ENCODE measurements around the gene PIGP. TPM values are rescaled to one million over a fixed set of nuclear protein-coding genes. Genes with fewer than 3 reads are reported as not detected.
"Not testable (repeated sequence)": the region's sequence is repeated elsewhere in the genome, so short reads cannot be mapped to it uniquely, and the experiment has no call there.

Gene PIGP
- total RNA-seq, 1 donor from 2014 or later: 21.2 TPM

- Histone ChIP-seq H2AFZ (ENCODE audit: low read depth, low read length) (no peak overlapping the region), H3K9ac (ENCODE audit: low read length) (no peak overlapping the region), H3K27me3 (ENCODE audit: insufficient read depth, low read length) (no peaks in the 10 kb centered on the region), H4K20me1 (ENCODE audit: insufficient read depth, low read length) (peaks cover 51% of the 10 kb centered on the region), H3K36me3 (ENCODE audit: insufficient read depth, low read length) (peaks cover 26% of the 10 kb centered on the region), H3K4me2 (ENCODE audit: low read length) (no peak overlapping the region), H3K79me2 (ENCODE audit: insufficient read depth, low read length) (peaks cover 15% of the 10 kb centered on the region), H3K27ac (ENCODE audit: low read depth, low read length) (no peak overlapping the region), H3K9me3 (ENCODE audit: insufficient read depth, low read depth, low read length) (no peaks in the 10 kb centered on the region), H3K4me3 (ENCODE audit: insufficient read depth, low read depth, low read length) (no peak overlapping the region), H3K4me1 (ENCODE audit: insufficient read depth, low read length) (no peaks in the 10 kb centered on the region)
- Mint-ChIP-seq H3K27ac (ENCODE audit: unreplicated experiment) (no peak overlapping the region), H3K4me3 (ENCODE audit: unreplicated experiment) (no peak overlapping the region), H3K36me3 (ENCODE audit: low read depth, unreplicated experiment) (peaks cover 7% of the 10 kb centered on the region), H3K9me3 (ENCODE audit: unreplicated experiment) (peaks cover under 1% of the 10 kb centered on the region), H3K4me1 (ENCODE audit: low read depth, unreplicated experiment) (peaks cover 24% of the 10 kb centered on the region), H3K27me3 (ENCODE audit: low read depth, unreplicated experiment) (no peaks in the 10 kb centered on the region)
- FAIRE-seq (no peak), DNase-seq (ENCODE audit: low read depth) (no peak)
- no peak for TF ChIP-seq CTCF (IDR thresholded peaks at IDR 0.05; ENCODE audit: insufficient read depth, low read depth, low read length)
- TF ChIP-seq EZH2 (IDR thresholded peaks at IDR 0.05; ENCODE audit: insufficient read depth, low read length): no peak
These were observed 45.4 kb upstream of the PIGP start for GRCh38 chr21:37118187-37118826.

- peaks cover 14% of the 10 kb centered on the region for H3K36me3 Mint-ChIP-seq (ENCODE audit: low read depth, unreplicated experiment)
- no peak overlapping the region for H3K4me3 ChIP-seq (ENCODE audit: insufficient read depth, low read depth, low read length)
- peaks cover 46% of the 10 kb centered on the region for H4K20me1 ChIP-seq (ENCODE audit: insufficient read depth, low read length)
- peaks cover 15% of the 10 kb centered on the region for H3K79me2 ChIP-seq (ENCODE audit: insufficient read depth, low read length)
- H3K9me3 Mint-ChIP-seq (ENCODE audit: unreplicated experiment): peaks cover 4% of the 10 kb centered on the region
- TF ChIP-seq EZH2 (IDR thresholded peaks at IDR 0.05; ENCODE audit: insufficient read depth, low read length) (no peak), CTCF (IDR thresholded peaks at IDR 0.05; ENCODE audit: insufficient read depth, low read depth, low read length) (no peak)
- H3K27me3 ChIP-seq (ENCODE audit: insufficient read depth, low read length): no peaks in the 10 kb centered on the region
- no peak overlapping the region for H3K9ac ChIP-seq (ENCODE audit: low read length)
- no peak for FAIRE-seq
- no peak overlapping the region for H2AFZ ChIP-seq (ENCODE audit: low read depth, low read length)
- H3K36me3 ChIP-seq (ENCODE audit: insufficient read depth, low read length): peaks cover 19% of the 10 kb centered on the region
- H3K27ac Mint-ChIP-seq (ENCODE audit: unreplicated experiment): no peak overlapping the region
- H3K4me1 Mint-ChIP-seq (ENCODE audit: low read depth, unreplicated experiment): peaks cover 24% of the 10 kb centered on the region
- no peaks in the 10 kb centered on the region for H3K4me1 ChIP-seq (ENCODE audit: insufficient read depth, low read length)
- no peaks in the 10 kb centered on the region for H3K27me3 Mint-ChIP-seq (ENCODE audit: low read depth, unreplicated experiment)
- no peak overlapping the region for H3K4me2 ChIP-seq (ENCODE audit: low read length)
- no peak for DNase-seq (ENCODE audit: low read depth)
- H3K9me3 ChIP-seq (ENCODE audit: insufficient read depth, low read depth, low read length): no peaks in the 10 kb centered on the region
- no peak overlapping the region for H3K27ac ChIP-seq (ENCODE audit: low read depth, low read length)
- H3K4me3 Mint-ChIP-seq (ENCODE audit: unreplicated experiment): no peak overlapping the region
These were observed 44.3 kb upstream of the PIGP start for GRCh38 chr21:37117204-37117603.

- not testable (repeated sequence) for H3K9me3 Mint-ChIP-seq (ENCODE audit: unreplicated experiment); H3K4me3 ChIP-seq (ENCODE audit: insufficient read depth, low read depth, low read length); H3K27ac Mint-ChIP-seq (ENCODE audit: unreplicated experiment); H3K4me3 Mint-ChIP-seq (ENCODE audit: unreplicated experiment); H3K9ac ChIP-seq (ENCODE audit: low read length); H3K27me3 ChIP-seq (ENCODE audit: insufficient read depth, low read length); DNase-seq (ENCODE audit: low read depth); FAIRE-seq; H3K4me1 ChIP-seq (ENCODE audit: insufficient read depth, low read length); H3K4me2 ChIP-seq (ENCODE audit: low read length); H3K27me3 Mint-ChIP-seq (ENCODE audit: low read depth, unreplicated experiment); H3K27ac ChIP-seq (ENCODE audit: low read depth, low read length); H2AFZ ChIP-seq (ENCODE audit: low read depth, low read length); H3K9me3 ChIP-seq (ENCODE audit: insufficient read depth, low read depth, low read length)
- peaks cover 20% of the 10 kb centered on the region for H3K36me3 Mint-ChIP-seq (ENCODE audit: low read depth, unreplicated experiment)
- Histone ChIP-seq H3K36me3 (ENCODE audit: insufficient read depth, low read length) (peaks cover 19% of the 10 kb centered on the region), H4K20me1 (ENCODE audit: insufficient read depth, low read length) (peaks cover 46% of the 10 kb centered on the region), H3K79me2 (ENCODE audit: insufficient read depth, low read length) (peaks cover 15% of the 10 kb centered on the region)
- peaks cover 24% of the 10 kb centered on the region for H3K4me1 Mint-ChIP-seq (ENCODE audit: low read depth, unreplicated experiment)
These were observed 43.6 kb upstream of the PIGP start for GRCh38 chr21:37116459-37116858.

- H3K4me1 ChIP-seq (ENCODE audit: insufficient read depth, low read length); H3K27me3 Mint-ChIP-seq (ENCODE audit: low read depth, unreplicated experiment); H3K9me3 ChIP-seq (ENCODE audit: insufficient read depth, low read depth, low read length); H3K27ac Mint-ChIP-seq (ENCODE audit: unreplicated experiment); H2AFZ ChIP-seq (ENCODE audit: low read depth, low read length); H3K4me3 Mint-ChIP-seq (ENCODE audit: unreplicated experiment); H3K27me3 ChIP-seq (ENCODE audit: insufficient read depth, low read length); H3K4me2 ChIP-seq (ENCODE audit: low read length); DNase-seq (ENCODE audit: low read depth); FAIRE-seq; H3K36me3 ChIP-seq (ENCODE audit: insufficient read depth, low read length); H3K4me3 ChIP-seq (ENCODE audit: insufficient read depth, low read depth, low read length); H3K9ac ChIP-seq (ENCODE audit: low read length); H3K27ac ChIP-seq (ENCODE audit: low read depth, low read length): not testable (repeated sequence)
- H3K79me2 ChIP-seq (ENCODE audit: insufficient read depth, low read length): peaks cover 12% of the 10 kb centered on the region
- peaks cover 27% of the 10 kb centered on the region for H4K20me1 ChIP-seq (ENCODE audit: insufficient read depth, low read length)
- Mint-ChIP-seq H3K36me3 (ENCODE audit: low read depth, unreplicated experiment) (peaks cover 35% of the 10 kb centered on the region), H3K9me3 (ENCODE audit: unreplicated experiment) (peaks cover 10% of the 10 kb centered on the region), H3K4me1 (ENCODE audit: low read depth, unreplicated experiment) (peaks cover 18% of the 10 kb centered on the region)
These were observed 41.4 kb upstream of the PIGP start for GRCh38 chr21:37114301-37114700.

- H3K4me2 ChIP-seq (ENCODE audit: low read length); H3K27me3 Mint-ChIP-seq (ENCODE audit: low read depth, unreplicated experiment); FAIRE-seq; H3K4me3 ChIP-seq (ENCODE audit: insufficient read depth, low read depth, low read length); DNase-seq (ENCODE audit: low read depth); H2AFZ ChIP-seq (ENCODE audit: low read depth, low read length); H3K9ac ChIP-seq (ENCODE audit: low read length); H3K4me3 Mint-ChIP-seq (ENCODE audit: unreplicated experiment); H3K27me3 ChIP-seq (ENCODE audit: insufficient read depth, low read length); H3K27ac ChIP-seq (ENCODE audit: low read depth, low read length); H3K27ac Mint-ChIP-seq (ENCODE audit: unreplicated experiment); H3K4me1 Mint-ChIP-seq (ENCODE audit: low read depth, unreplicated experiment); H3K4me1 ChIP-seq (ENCODE audit: insufficient read depth, low read length); H3K9me3 ChIP-seq (ENCODE audit: insufficient read depth, low read depth, low read length): not testable (repeated sequence)
- peaks cover 41% of the 10 kb centered on the region for H3K36me3 Mint-ChIP-seq (ENCODE audit: low read depth, unreplicated experiment)
- H3K79me2 ChIP-seq (ENCODE audit: insufficient read depth, low read length): peaks cover 17% of the 10 kb centered on the region
- peaks cover 12% of the 10 kb centered on the region for H3K36me3 ChIP-seq (ENCODE audit: insufficient read depth, low read length)
- H3K9me3 Mint-ChIP-seq (ENCODE audit: unreplicated experiment): peaks cover 15% of the 10 kb centered on the region
- peaks cover 26% of the 10 kb centered on the region for H4K20me1 ChIP-seq (ENCODE audit: insufficient read depth, low read length)
These were observed 38.2 kb upstream of the PIGP start for GRCh38 chr21:37111029-37111428.
